OCI-LY3 (cell line): ENCODE results near the gene GUK1.

Source experiments
- EZH2phosphoT487 ChIP-seq: fragments of 200-600 bp; shearing (Covaris generic); IDR thresholded peaks from 2 replicates; pipeline ENCODE4 v1.6.1; 2018; ENCODE audit warnings: antibody characterized with exemption, mixed run types, low read depth
- TF ChIP-seq, protein P1 (sequence below): fragments of 200-600, 300-600 bp; sonication (generic); IDR thresholded peaks from 2 replicates; pipeline ENCODE4 v1.5.1; 2014; ENCODE audit warnings: antibody characterized with exemption, low read length, low read depth

DNA sequence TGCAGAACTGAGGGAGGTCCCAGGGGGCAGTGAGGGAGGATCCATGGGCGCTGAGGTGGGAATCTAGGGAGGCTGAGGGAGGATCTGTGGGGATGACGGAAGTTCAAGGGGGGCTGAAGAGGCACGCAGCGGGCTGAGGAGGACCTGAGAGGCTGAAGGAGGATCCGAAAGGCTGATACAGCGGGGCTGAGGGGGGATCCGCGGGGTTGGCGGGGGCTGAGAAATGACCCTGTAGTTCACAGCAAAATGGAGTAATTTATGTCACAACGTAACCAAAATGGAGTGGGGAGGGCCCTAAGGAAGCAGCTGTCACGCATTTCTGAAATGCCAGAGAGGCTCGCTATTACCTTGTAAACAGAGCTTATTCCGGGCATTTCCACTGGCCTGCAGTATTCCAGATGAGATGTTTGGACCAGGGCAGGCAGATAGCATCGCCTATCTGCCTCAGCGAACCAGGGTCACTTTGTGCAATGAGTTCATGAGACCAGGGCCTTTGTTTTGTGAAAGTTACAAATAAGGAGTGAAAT, 30.1 kb upstream of the GUK1 start:
- TF ChIP-seq, protein P1, sequence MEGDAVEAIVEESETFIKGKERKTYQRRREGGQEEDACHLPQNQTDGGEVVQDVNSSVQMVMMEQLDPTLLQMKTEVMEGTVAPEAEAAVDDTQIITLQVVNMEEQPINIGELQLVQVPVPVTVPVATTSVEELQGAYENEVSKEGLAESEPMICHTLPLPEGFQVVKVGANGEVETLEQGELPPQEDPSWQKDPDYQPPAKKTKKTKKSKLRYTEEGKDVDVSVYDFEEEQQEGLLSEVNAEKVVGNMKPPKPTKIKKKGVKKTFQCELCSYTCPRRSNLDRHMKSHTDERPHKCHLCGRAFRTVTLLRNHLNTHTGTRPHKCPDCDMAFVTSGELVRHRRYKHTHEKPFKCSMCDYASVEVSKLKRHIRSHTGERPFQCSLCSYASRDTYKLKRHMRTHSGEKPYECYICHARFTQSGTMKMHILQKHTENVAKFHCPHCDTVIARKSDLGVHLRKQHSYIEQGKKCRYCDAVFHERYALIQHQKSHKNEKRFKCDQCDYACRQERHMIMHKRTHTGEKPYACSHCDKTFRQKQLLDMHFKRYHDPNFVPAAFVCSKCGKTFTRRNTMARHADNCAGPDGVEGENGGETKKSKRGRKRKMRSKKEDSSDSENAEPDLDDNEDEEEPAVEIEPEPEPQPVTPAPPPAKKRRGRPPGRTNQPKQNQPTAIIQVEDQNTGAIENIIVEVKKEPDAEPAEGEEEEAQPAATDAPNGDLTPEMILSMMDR = no peak
- TF ChIP-seq EZH2phosphoT487 = no peak
